Mucosa of descending colon (tissue), 3 donors: ENCODE measurements around the gene CAMK2B. TPM values are rescaled to one million over a fixed set of nuclear protein-coding genes. Genes with fewer than 3 reads are reported as not detected.
"Not testable (repeated sequence)": the region's sequence is repeated elsewhere in the genome, so short reads cannot be mapped to it uniquely, and the experiment has no call there.

Experiments
- ATAC-seq: fragments of 200-7000 bp; cut with Tn5 transposase; one replicate; pipeline ENCODE4 v1.9.1; 2020; ENCODE audit warnings: mild to moderate bottlenecking, moderate library complexity
- DNase-seq, 3 donors: peaks; one replicate each; pipeline ENCODE4 v3.0.0-alpha.2; 2020
- H3K36me3 ChIP-seq: fragments of 200-600 bp; one replicate; pipeline ENCODE4 v1.8.0; 2021; ENCODE audit warnings: low read depth, mild to moderate bottlenecking
- H3K4me1 ChIP-seq: fragments of 200-600 bp; one replicate; pipeline ENCODE4 v1.8.0; 2021; ENCODE audit warnings: low read depth, mild to moderate bottlenecking
- H3K4me3 ChIP-seq: fragments of 200-600 bp; one replicate; pipeline ENCODE4 v1.8.0; 2021; ENCODE audit warnings: mild to moderate bottlenecking
- H3K9me3 ChIP-seq: fragments of 200-600 bp; one replicate; pipeline ENCODE4 v1.8.0; 2021; ENCODE audit warnings: mild to moderate bottlenecking
- CTCF ChIP-seq: fragments of 200-600 bp; IDR thresholded peaks from one replicate; pipeline ENCODE4 v1.8.0; 2022; ENCODE audit warnings: antibody characterized with exemption, mild to moderate bottlenecking
- intact Hi-C, 2 donors: fragments of 100-400 bp; cut with DNase I in 1 of 2; cut with micrococcal nuclease in 1 of 2; formaldehyde crosslinking; loops; one replicate each; pipeline versions ENCODE4 v1.11.0 to v1.11.1; 2022; cut with DNase I, micrococcal nuclease
- total RNA-seq, 3 donors: library from RNA; stranded (reverse); fragmentation: NEBNext Ultra II Directional in 2 of 3; extraction: Animal tissue kit (Norgen Biotek cat#: 25700) in 2 of 3; gene quantifications; one replicate each; pipeline versions ENCODE4 v1.2.1 to v1.2.4, GENCODE V29; 2021 to 2023
- donor health status: DM: no; HTN: no; CAD: no; lungs with moderate emphysema.
- donor health status: DM: no; HTN: no; CAD: no.
- donor health status: DM: no; HTN: yes; CAD: no.

The CAMK2B gene
- total RNA-seq, 3 donors from 2014 or later, result 0.35 to 2.2 (median 0.87) TPM

- intact Hi-C loops, result no loop called here
- Histone ChIP-seq H3K9me3 (no peaks in the 10 kb centered on the region), H3K4me1 (no peaks in the 10 kb centered on the region), H3K4me3 (no peak overlapping the region), H3K36me3 (no peaks in the 10 kb centered on the region)
- ATAC-seq, result no peak
- no peak for DNase-seq
- TF ChIP-seq CTCF, result no peak
These were observed 151.3 kb downstream of the CAMK2B start for GRCh38 chr7:44173911-44174693.

- no peak for ATAC-seq
- H3K9me3 ChIP-seq, result no peaks in the 10 kb centered on the region
- no peak for DNase-seq
These were observed 152.5 kb downstream of the CAMK2B start for GRCh38 chr7:44172803-44173424.

GRCh38 chr7:44172352-44172751 lies 153.0 kb downstream of the CAMK2B start:
- TF ChIP-seq CTCF, result no peak
- no peaks in the 10 kb centered on the region for H3K4me1 ChIP-seq
- no peaks in the 10 kb centered on the region for H3K9me3 ChIP-seq
- ATAC-seq, result no peak
- intact Hi-C loops, result no loop called here
- no peak overlapping the region for H3K4me3 ChIP-seq
- no peak for DNase-seq
- no peaks in the 10 kb centered on the region for H3K36me3 ChIP-seq

More at GRCh38 chr7:44172803-44173424, 152.5 kb downstream of the CAMK2B start:
- Histone ChIP-seq H3K4me1 (no peaks in the 10 kb centered on the region), H3K36me3 (no peaks in the 10 kb centered on the region), H3K4me3 (no peak overlapping the region)
- no peak for TF ChIP-seq CTCF
- intact Hi-C loops, result no loop called here

- H3K9me3 ChIP-seq, DNase-seq, ATAC-seq, H3K4me1 ChIP-seq, H3K36me3 ChIP-seq, intact Hi-C loops, H3K4me3 ChIP-seq: not testable (repeated sequence)
These were observed 153.5 kb downstream of the CAMK2B start for GRCh38 chr7:44171901-44172300.

GRCh38 chr7:44167920-44168319 lies 157.5 kb downstream of the CAMK2B start:
- Histone ChIP-seq H3K9me3 (no peaks in the 10 kb centered on the region), H3K4me3 (no peak overlapping the region), H3K4me1 (no peaks in the 10 kb centered on the region), H3K36me3 (no peaks in the 10 kb centered on the region)
- ATAC-seq, result no peak
- DNase-seq, result no peak
- intact Hi-C loops, result no loop called here
- no peak for TF ChIP-seq CTCF

Other genes with a start within 250 kb of the CAMK2B start
- 10 to 100 TPM; 27.0 to 33.7 (median 28.1) TPM for gene POLM, start 243.1 kb downstream of the CAMK2B start, total RNA-seq
- 100 to 1,000 TPM in 1 of 3 donors, 10 to 100 TPM in 2; 14.1 to 130 (median 42.2) TPM for gene AEBP1, start 221.2 kb downstream of the CAMK2B start, total RNA-seq
- gene POLD2, start 202.0 kb downstream of the CAMK2B start, total RNA-seq, result 10 to 100 TPM; 51.5 to 57.0 (median 52.0) TPM
- gene MYL7, start 184.3 kb downstream of the CAMK2B start, total RNA-seq, result 1 to 10 TPM in 1 of 3 donors, not detected in 2; 2.0 TPM
- under 1 TPM in 1 of 3 donors, not detected in 2; 0.17 TPM for gene GCK, start 136.2 kb downstream of the CAMK2B start, total RNA-seq
- gene YKT6, start 124.6 kb downstream of the CAMK2B start, total RNA-seq, result 10 to 100 TPM; 72.0 to 79.5 (median 79.0) TPM
- gene NUDCD3, start 165.1 kb upstream of the CAMK2B start, total RNA-seq, result 100 to 1,000 TPM in 1 of 3 donors, 10 to 100 TPM in 2; 66.3 to 108 (median 76.0) TPM
- gene NPC1L1, start 215.7 kb upstream of the CAMK2B start, total RNA-seq, result under 1 TPM in 2 of 3 donors, not detected in 1; 0.12 to 0.82 TPM
- gene DDX56, start 248.3 kb upstream of the CAMK2B start, total RNA-seq, result 10 to 100 TPM; 50.7 to 60.6 (median 60.0) TPM